Subcutaneous adipose tissue (tissue), 4 donors: ENCODE results near the gene TET3. TPM values are rescaled to one million over a fixed set of nuclear protein-coding genes. Genes with fewer than 3 reads are reported as not detected.

Source experiments
- total RNA-seq, 4 donors: library from RNA; depleted of rRNA; stranded (reverse); fragments of >200 nt; gene quantifications; one replicate each; pipeline ENCODE4 v1.1.0, GENCODE V29; 2016
- TF ChIP-seq, protein P1 (sequence below): fragments of 450-650 bp; IDR thresholded peaks from one replicate; pipeline ENCODE4 v1.5.1; 2016; ENCODE audit warnings: low read depth, mild to moderate bottlenecking, control low read depth, antibody characterized with exemption, moderate library complexity

The TET3 gene
- total RNA-seq, 4 donors from 2014 or later = 5.8 to 11.4 (median 7.8) TPM

DNA sequence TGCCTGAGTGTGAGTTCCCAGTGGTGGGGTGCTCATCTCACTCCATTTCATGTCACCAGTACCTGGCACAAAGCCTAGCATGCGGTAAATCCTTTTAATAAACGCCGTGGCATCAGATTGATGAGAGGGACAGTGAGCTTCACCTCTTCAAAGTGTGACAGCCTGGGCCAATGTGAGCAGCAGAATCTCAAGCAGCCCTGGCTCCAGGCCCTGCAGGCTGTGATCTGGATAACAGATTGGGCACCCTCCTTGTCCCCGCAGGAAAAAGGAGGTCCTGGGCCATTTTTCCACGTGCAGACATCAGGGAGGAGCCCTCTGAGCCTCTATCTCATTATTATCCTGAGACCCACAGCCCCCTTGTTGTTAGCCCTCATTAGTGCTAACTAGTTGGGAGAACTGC, 34.8 kb downstream of the TET3 start:
- TF ChIP-seq, protein P1, sequence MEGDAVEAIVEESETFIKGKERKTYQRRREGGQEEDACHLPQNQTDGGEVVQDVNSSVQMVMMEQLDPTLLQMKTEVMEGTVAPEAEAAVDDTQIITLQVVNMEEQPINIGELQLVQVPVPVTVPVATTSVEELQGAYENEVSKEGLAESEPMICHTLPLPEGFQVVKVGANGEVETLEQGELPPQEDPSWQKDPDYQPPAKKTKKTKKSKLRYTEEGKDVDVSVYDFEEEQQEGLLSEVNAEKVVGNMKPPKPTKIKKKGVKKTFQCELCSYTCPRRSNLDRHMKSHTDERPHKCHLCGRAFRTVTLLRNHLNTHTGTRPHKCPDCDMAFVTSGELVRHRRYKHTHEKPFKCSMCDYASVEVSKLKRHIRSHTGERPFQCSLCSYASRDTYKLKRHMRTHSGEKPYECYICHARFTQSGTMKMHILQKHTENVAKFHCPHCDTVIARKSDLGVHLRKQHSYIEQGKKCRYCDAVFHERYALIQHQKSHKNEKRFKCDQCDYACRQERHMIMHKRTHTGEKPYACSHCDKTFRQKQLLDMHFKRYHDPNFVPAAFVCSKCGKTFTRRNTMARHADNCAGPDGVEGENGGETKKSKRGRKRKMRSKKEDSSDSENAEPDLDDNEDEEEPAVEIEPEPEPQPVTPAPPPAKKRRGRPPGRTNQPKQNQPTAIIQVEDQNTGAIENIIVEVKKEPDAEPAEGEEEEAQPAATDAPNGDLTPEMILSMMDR = no peak

- TF ChIP-seq, protein P1 = no peak
Observed at GRCh38 chr2:74020702-74021406, 36.1 kb downstream of the TET3 start.

GRCh38 chr2:74021407-74021755, 36.7 kb downstream of the TET3 start:
- TF ChIP-seq, protein P1 = no peak

GRCh38 chr2:74024216-74024615, 39.5 kb downstream of the TET3 start:
- TF ChIP-seq, protein P1 = no peak

DNA sequence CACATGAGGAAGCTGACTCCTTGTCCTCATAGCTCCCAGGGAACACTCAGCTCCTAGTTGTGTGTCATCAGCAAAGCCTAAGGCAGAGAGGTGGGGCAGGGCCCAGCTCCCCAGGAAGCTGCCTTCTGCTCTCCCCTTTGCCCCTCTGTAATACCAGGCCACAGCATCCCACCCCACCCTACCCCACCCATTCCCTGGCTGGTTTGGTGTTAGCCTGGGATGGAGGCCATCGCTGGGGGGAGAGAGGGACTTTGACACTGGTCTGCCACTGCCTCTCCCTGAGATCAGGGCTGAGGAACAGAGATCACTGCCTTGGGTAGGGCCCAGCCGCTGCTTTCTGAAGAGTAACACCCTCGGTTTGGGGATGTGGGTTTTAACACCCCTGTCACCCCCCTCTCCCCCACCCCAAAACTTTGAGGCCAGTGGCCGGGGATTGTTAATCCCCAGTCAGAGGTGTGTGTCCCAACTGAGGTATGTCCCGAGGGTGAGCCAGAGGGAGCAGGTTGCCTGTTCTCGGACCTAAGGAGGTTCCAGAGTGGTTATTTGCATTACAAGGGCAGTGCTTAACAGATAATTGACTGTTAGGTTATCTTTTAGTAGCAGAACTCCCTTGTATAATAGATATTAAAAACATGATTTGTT, 41.4 kb downstream of the TET3 start:
- TF ChIP-seq, protein P1 = no peak

DNA sequence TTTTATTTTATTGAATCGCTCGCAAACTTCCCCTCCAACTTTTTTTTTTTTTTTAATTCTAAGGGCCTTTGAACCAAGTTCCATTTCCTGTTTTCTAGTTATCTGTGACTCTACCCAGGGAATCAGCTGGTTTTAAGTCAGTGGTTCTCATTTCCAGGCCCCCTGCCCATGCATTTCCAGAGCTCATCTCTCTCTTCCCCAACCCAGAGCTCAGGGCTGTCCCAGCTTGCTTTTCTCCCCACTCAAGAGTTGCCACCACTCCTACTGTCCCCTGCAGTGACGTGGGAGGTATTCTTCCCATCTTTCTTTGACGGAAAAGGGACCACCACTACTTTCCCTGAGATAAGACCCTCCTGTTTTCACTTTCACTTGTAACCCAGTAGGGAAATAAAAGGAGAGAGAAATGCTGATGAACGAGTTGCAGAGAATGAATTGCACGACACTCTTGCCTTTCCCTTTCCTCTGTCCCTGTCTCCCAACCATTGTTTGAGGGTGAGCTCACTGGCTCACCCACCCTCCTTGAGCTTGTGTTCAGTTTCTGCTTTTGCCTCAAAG, 42.1 kb downstream of the TET3 start:
- TF ChIP-seq, protein P1 = no peak

- TF ChIP-seq, protein P1 = no peak
Observed at GRCh38 chr2:74027496-74027895, 42.8 kb downstream of the TET3 start.
